Measurements from ENCODE around the gene TTC9. TPM values are rescaled to one million over a fixed set of nuclear protein-coding genes. Genes with fewer than 3 reads are reported as not detected.

The TTC9 gene
- total RNA-seq, 1 experiment from 2014 or later, result 4.7 TPM

- POLR2A ChIA-PET (ENCODE audit: low non-redundant PET), result no interaction called here
Observed at GRCh38 chr14:70716483-70716882, 74.8 kb downstream of the TTC9 start.

GRCh38 chr14:70716958-70717357 is 75.2 kb downstream of the TTC9 start:
- intact Hi-C loops (cut with micrococcal nuclease; ENCODE audit: unreplicated experiment), result no loop called here
- Histone ChIP-seq H3K36me3 (ENCODE audit: insufficient read depth, low read length, poor library complexity, severe bottlenecking) (no peaks in the 10 kb centered on the region), H3K4me1 (ENCODE audit: insufficient read depth, low read length, poor library complexity, severe bottlenecking) (peaks cover 6% of the 10 kb centered on the region), H3K27me3 (replicated peaks; ENCODE audit: insufficient read depth, low read depth, low read length, poor library complexity) (no peaks in the 10 kb centered on the region), H3K9me3 (ENCODE audit: low read depth, low read length, poor library complexity, severe bottlenecking) (no peaks in the 10 kb centered on the region), H3K27ac (ENCODE audit: low read depth, low read length, poor library complexity, severe bottlenecking) (no peak overlapping the region), H3K4me3 (ENCODE audit: low read depth, low read length, poor library complexity, severe bottlenecking) (no peak overlapping the region)
- no peak for DNase-seq (ENCODE audit: low spot score)
- BruUV-seq (replicated peaks), result no TSS peak
- ChIA-PET CTCF (no interaction called here), POLR2A (ENCODE audit: low non-redundant PET) (no interaction called here)
- no peak for TF ChIP-seq EZH2 (IDR thresholded peaks at IDR 0.05; ENCODE audit: borderline replicate concordance, low read depth, low read length, poor library complexity, severe bottlenecking)
- no peak for TF ChIP-seq CTCF (conservative IDR thresholded peaks at IDR 0.05; ENCODE audit: low read depth, low read length)

More at GRCh38 chr14:70716483-70716882, 74.8 kb downstream of the TTC9 start:
- Histone ChIP-seq H3K36me3 (ENCODE audit: insufficient read depth, low read length, poor library complexity, severe bottlenecking) (no peaks in the 10 kb centered on the region), H3K4me3 (ENCODE audit: low read depth, low read length, poor library complexity, severe bottlenecking) (no peak overlapping the region), H3K4me1 (ENCODE audit: insufficient read depth, low read length, poor library complexity, severe bottlenecking) (peaks cover 6% of the 10 kb centered on the region), H3K9me3 (ENCODE audit: low read depth, low read length, poor library complexity, severe bottlenecking) (no peaks in the 10 kb centered on the region), H3K27me3 (replicated peaks; ENCODE audit: insufficient read depth, low read depth, low read length, poor library complexity) (no peaks in the 10 kb centered on the region), H3K27ac (ENCODE audit: low read depth, low read length, poor library complexity, severe bottlenecking) (no peak overlapping the region)
- DNase-seq (ENCODE audit: low spot score), result no peak
- BruUV-seq (replicated peaks), result no TSS peak
- CTCF ChIA-PET, result interaction anchor here (0.6 kb wide), 1 partner anchor 1332 kb away, joined by 5 read pairs; no protein-coding TSS in a partner anchor
- no peak for TF ChIP-seq CTCF (conservative IDR thresholded peaks at IDR 0.05; ENCODE audit: low read depth, low read length)
- no peak for TF ChIP-seq EZH2 (IDR thresholded peaks at IDR 0.05; ENCODE audit: borderline replicate concordance, low read depth, low read length, poor library complexity, severe bottlenecking)
- intact Hi-C loops (cut with micrococcal nuclease; ENCODE audit: unreplicated experiment), result no loop called here

DNA sequence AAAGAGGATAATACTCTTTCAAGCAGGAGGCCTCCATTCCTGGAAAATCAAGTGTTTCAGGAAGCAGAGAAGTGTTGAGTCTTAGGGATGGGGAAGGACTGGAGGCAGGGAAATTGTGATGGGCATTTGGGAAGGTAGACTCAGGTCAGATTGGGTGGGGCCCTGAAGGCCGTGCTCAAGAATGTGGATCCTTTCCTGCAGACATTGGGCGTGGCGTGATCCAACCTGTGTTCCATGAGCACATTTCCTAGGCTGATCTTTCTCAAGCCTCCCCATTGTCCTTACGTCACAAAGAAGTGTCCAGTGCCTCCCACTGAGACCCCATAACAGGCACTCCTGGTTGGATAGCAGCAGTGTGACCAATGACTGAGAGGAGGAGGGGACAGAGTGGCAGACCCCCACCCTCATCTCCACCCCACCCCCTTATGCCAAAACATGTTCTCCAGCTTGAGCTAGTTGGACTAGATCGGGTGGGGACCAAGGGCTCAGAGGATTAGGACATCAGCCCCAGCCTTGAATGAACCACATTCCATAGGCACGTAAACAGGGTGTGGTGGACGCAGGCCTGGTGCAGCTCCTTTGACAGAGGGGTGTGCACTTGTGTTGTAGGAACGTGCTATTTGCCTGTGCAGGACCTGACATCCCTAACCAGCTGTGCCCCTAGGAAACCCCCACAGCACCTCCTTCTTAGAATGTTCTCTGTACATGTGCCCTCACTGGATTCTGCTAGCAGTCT is 76.8 kb downstream of the TTC9 start:
- peaks cover 4% of the 10 kb centered on the region for H3K4me1 ChIP-seq (ENCODE audit: insufficient read depth, low read length, poor library complexity, severe bottlenecking)
- no TSS peak for BruUV-seq (replicated peaks)
- H3K4me3 ChIP-seq (ENCODE audit: low read depth, low read length, poor library complexity, severe bottlenecking), result no peak overlapping the region
- TF ChIP-seq CTCF (conservative IDR thresholded peaks at IDR 0.05; ENCODE audit: low read depth, low read length) (no peak), EZH2 (IDR thresholded peaks at IDR 0.05; ENCODE audit: borderline replicate concordance, low read depth, low read length, poor library complexity, severe bottlenecking) (no peak)
- H3K27ac ChIP-seq (ENCODE audit: low read depth, low read length, poor library complexity, severe bottlenecking), result no peak overlapping the region
- no peaks in the 10 kb centered on the region for H3K9me3 ChIP-seq (ENCODE audit: low read depth, low read length, poor library complexity, severe bottlenecking)
- intact Hi-C loops (cut with micrococcal nuclease; ENCODE audit: unreplicated experiment), result no loop called here
- CTCF ChIA-PET, result no interaction called here
- POLR2A ChIA-PET (ENCODE audit: low non-redundant PET), result no interaction called here
- no peak for DNase-seq (ENCODE audit: low spot score)
- no peaks in the 10 kb centered on the region for H3K27me3 ChIP-seq (replicated peaks; ENCODE audit: insufficient read depth, low read depth, low read length, poor library complexity)
- H3K36me3 ChIP-seq (ENCODE audit: insufficient read depth, low read length, poor library complexity, severe bottlenecking), result no peaks in the 10 kb centered on the region

Data from A673 (cell line).